Spleen (tissue), 11 donors: ENCODE results near the gene ST8SIA6. TPM values are rescaled to one million over a fixed set of nuclear protein-coding genes. Genes with fewer than 3 reads are reported as not detected.

Experiments
- DNase-seq: peaks from one replicate; pipeline ENCODE4 v3.0.0-alpha.2; 2020
- H3K27ac ChIP-seq, 8 donors: fragments of 200-600 bp; sonication (generic) in 7 of 8; 1 replicate in 4 of 8; 2 replicates in 4 of 8; pipeline versions ENCODE4 v1.5.0 to v1.8.0; 2016 to 2021; ENCODE audit warnings: inconsistent platforms in 4 of 8, mild to moderate bottlenecking in 4 of 8, moderate library complexity in 1 of 8
- H3K27me3 ChIP-seq, 7 donors: fragments of 200-600 bp; sonication (generic) in 6 of 7; replicated peaks in 1 of 7; 1 replicate in 4 of 7; 2 replicates in 3 of 7; pipeline versions ENCODE4 v1.5.0 to v1.8.0; 2016 to 2021; ENCODE audit warnings: inconsistent platforms in 3 of 7, mild to moderate bottlenecking in 1 of 7
- H3K36me3 ChIP-seq, 6 donors: fragments of 200-600 bp; sonication (generic) in 5 of 6; 1 replicate in 4 of 6; 2 replicates in 2 of 6; pipeline versions ENCODE4 v1.5.0 to v1.8.0; 2016 to 2021; ENCODE audit warnings: inconsistent platforms in 2 of 6
- H3K4me1 ChIP-seq, 6 donors: fragments of 200-600 bp; sonication (generic) in 5 of 6; 1 replicate in 3 of 6; 2 replicates in 3 of 6; pipeline versions ENCODE4 v1.5.0 to v1.8.0; 2016 to 2021; ENCODE audit warnings: inconsistent platforms in 3 of 6
- H3K4me3 ChIP-seq, 8 donors: fragments of 200-600 bp; sonication (generic) in 7 of 8; 1 replicate in 4 of 8; 2 replicates in 4 of 8; pipeline versions ENCODE4 v1.5.0 to v1.8.0; 2016 to 2021; ENCODE audit warnings: inconsistent platforms in 4 of 8, mild to moderate bottlenecking in 4 of 8, moderate library complexity in 2 of 8
- H3K9me3 ChIP-seq, 8 donors: fragments of 200-600 bp; sonication (generic) in 7 of 8; 1 replicate in 4 of 8; 2 replicates in 4 of 8; pipeline versions ENCODE4 v1.5.0 to v1.8.0; 2016 to 2021; ENCODE audit warnings: inconsistent platforms in 4 of 8
- CTCF ChIP-seq, 11 experiments: fragments of 200-600 bp in 7 of 11; fragments of 450-650 bp in 4 of 11; sonication (generic) in 4 of 11; IDR thresholded peaks in 8 of 11; conservative IDR thresholded peaks in 3 of 11; 1 replicate in 7 of 11; 2 replicates in 4 of 11; pipeline versions ENCODE4 v1.4.0 to v1.8.0; 2016 to 2021; ENCODE audit warnings: antibody characterized with exemption in 11 of 11, inconsistent platforms in 4 of 11, mild to moderate bottlenecking in 1 of 11
- POLR2A ChIP-seq, 3 donors: fragments of 450-650 bp; IDR thresholded peaks; one replicate each; pipeline ENCODE4 v1.5.1; 2017; ENCODE audit warnings: antibody characterized with exemption in 3 of 3, mild to moderate bottlenecking in 1 of 3
- POLR2AphosphoS5 ChIP-seq, 3 donors: sonication (generic); formaldehyde crosslinking; IDR thresholded peaks; one replicate each; pipeline ENCODE4 v1.5.1; 2017; ENCODE audit warnings: antibody characterized with exemption in 3 of 3
- WGBS, 5 donors: extraction: QIAGEN DNeasy Blood & Tissue Kit in 3 of 5; methylation state at CpG; one replicate each; pipeline versions ENCODE4 v1.1.5 to v1.1.7; 2013 to 2018; 5-methylcytosine and 5-hydroxymethylcytosine counted together
- intact Hi-C: fragments of 100-400 bp; cut with DNase I; formaldehyde crosslinking; loops from one replicate; pipeline ENCODE4 v1.15.0; 2023; ENCODE audit warnings: low total_unique reads
- polyA plus RNA-seq, 3 donors: library from polyadenylated mRNA; stranded (reverse); fragments of 200-250 nt; gene quantifications; one replicate each; pipeline ENCODE4 v1.2.1, GENCODE V29; 2013
- total RNA-seq, 7 donors: library from RNA; depleted of rRNA in 3 of 7; stranded (reverse); fragments of >200 nt in 3 of 7; fragmentation: NEBNext Ultra II Directional in 4 of 7; extraction: Animal tissue kit (Norgen Biotek cat#: 25700) in 4 of 7; gene quantifications; one replicate each; pipeline versions ENCODE4 v1.1.0 to v1.2.1, GENCODE V29; 2016 to 2021
- donor health status: healthy with polysubstance abuse.
- donor health status: DM: no; HTN: no; CAD: no; lungs with moderate emphysema.
- donor health status: DM: no; HTN: no; CAD: no.
- donor health status: Bipolar disorder and iron deficiency.
- donor health status: healthy.
- donor health status: DM: no; HTN: no; CAD: no.
- donor health status: DM: yes; HTN: yes; CAD: no.

Gene ST8SIA6
- total and polyA plus RNA-seq, 10 donors, result 0.02 to 1.2 (median 1.0) TPM; not detected in 3

DNA sequence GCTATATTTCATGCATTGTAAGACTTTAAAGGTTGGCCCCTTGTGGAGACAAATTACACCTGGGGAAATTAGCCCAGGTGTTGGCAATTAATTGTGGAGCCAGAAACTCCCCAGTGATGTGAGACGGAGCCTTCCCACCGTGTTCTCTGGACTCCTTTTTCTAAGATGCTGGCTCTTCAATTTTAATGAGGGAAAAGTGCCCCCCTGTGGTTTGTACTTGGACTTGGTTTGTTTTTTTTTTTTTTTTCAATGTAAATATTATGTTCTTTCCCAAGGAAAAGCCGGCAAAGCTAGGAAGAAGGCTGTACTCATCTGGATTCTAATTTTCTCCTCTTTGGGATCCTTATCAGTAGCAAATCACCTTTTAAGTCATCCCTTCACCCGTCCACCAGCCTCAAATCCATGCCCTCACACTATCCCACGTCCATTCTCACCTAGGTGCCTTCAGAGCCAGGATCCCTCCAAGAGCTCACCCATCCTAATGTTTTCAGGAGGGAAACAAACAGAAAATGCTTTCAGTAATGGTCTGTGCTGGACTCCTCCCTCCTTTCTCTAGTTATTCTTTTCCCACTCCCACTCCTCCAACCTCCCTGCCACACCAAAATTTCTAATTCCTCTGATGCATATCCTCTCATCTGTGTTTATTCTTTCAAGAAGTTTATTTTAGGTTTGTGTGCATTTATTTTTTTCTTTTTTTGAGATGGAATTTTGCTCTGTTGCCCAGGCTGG lies 20.4 kb upstream of the ST8SIA6 start:
- no peak for DNase-seq
- intact Hi-C loops, result no loop called here
- Histone ChIP-seq H3K27ac (no peak overlapping the region), H3K27me3 (peaks cover 0 to 8% (median 0%) of the 10 kb centered on the region in 7 donors), H3K36me3 (no peaks in the 10 kb centered on the region), H3K9me3 (peaks cover 0 to 9% (median 0%) of the 10 kb centered on the region in 8 donors), H3K4me1 (no peaks in the 10 kb centered on the region), H3K4me3 (no peak overlapping the region)
- 38 to 53% (median 47%) methylated on average over 5 of the region's 5 CpGs for WGBS, 5 donors
- no peak for TF ChIP-seq CTCF (IDR thresholded peaks at IDR 0.05 in 8 of 11, conservative IDR thresholded peaks at IDR 0.05 in 3 of 11)
- no peak for TF ChIP-seq POLR2AphosphoS5 (IDR thresholded peaks at IDR 0.05)
- no peak for TF ChIP-seq POLR2A (IDR thresholded peaks at IDR 0.05)

DNA sequence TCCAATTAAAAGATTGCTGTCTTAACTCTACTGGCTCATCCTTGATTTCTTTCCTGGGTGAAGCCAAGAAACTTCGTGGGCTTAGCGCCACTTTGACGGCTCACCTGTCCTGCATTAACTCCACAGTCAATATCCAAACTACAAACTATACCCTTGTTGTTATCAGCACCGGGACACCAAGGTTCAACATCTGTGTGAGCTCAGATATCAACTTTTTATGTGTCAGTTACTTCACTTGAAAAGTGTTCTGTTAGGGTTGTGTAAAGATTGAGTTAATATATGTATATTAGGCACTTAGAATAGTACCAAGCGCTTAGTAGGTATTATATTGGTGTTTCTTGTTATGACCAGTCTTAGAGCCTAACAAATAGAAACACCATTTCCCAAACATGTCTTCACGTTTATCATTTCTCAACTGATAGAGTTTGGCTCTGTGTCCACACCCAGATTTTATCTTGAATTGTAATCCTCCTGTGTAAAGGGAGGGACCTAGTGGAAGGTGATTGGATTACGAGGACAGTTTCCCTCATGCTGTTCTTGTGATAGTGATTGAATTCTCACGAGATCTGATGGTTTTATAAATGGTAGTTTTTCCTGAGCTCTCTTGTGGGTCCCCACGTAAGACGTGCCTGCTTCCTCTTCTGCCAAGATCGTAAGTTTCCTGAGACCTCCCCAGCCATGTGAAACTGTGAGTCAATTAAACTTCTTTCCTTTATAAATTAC lies 19.0 kb upstream of the ST8SIA6 start:
- intact Hi-C loops, result no loop called here
- peaks cover 0 to 9% (median 0%) of the 10 kb centered on the region in 8 donors for H3K9me3 ChIP-seq

GRCh38 chr10:17472481-17473227 lies 18.3 kb upstream of the ST8SIA6 start:
- no peaks in the 10 kb centered on the region for H3K4me1 ChIP-seq
- H3K9me3 ChIP-seq, result peaks cover 0 to 9% (median 0%) of the 10 kb centered on the region in 8 donors
- WGBS, 5 donors, result 76 to 91% (median 81%) methylated on average over 3 of the region's 3 CpGs
- TF ChIP-seq CTCF (IDR thresholded peaks at IDR 0.05 in 8 of 11, conservative IDR thresholded peaks at IDR 0.05 in 3 of 11) (no peak), POLR2AphosphoS5 (IDR thresholded peaks at IDR 0.05) (no peak), POLR2A (IDR thresholded peaks at IDR 0.05) (no peak)
- H3K27me3 ChIP-seq, result peaks cover 0 to 9% (median 0%) of the 10 kb centered on the region in 7 donors
- no peak overlapping the region for H3K4me3 ChIP-seq
- no peak for DNase-seq
- no peak overlapping the region for H3K27ac ChIP-seq
- intact Hi-C loops, result no loop called here
- H3K36me3 ChIP-seq, result no peaks in the 10 kb centered on the region

More for the DNA sequence above, 19.0 kb upstream of the ST8SIA6 start:
- Histone ChIP-seq H3K27ac (no peak overlapping the region), H3K27me3 (peaks cover 0 to 9% (median 0%) of the 10 kb centered on the region in 7 donors), H3K36me3 (no peaks in the 10 kb centered on the region), H3K4me1 (no peaks in the 10 kb centered on the region), H3K4me3 (no peak overlapping the region)
- WGBS, 5 donors, result 50 to 66% (median 55%) methylated on average over 11 of the region's 11 CpGs
- no peak for DNase-seq
- TF ChIP-seq POLR2A (IDR thresholded peaks at IDR 0.05) (no peak), CTCF (IDR thresholded peaks at IDR 0.05 in 8 of 11, conservative IDR thresholded peaks at IDR 0.05 in 3 of 11) (no peak), POLR2AphosphoS5 (IDR thresholded peaks at IDR 0.05) (no peak)
